SU-DHL-6 (cell line): ENCODE data around the gene SCN8A.

Source experiments
- EZH2phosphoT487 ChIP-seq: fragments of 200-600 bp; sonication (generic), shearing (Covaris generic); conservative IDR thresholded peaks from 2 replicates; pipeline ENCODE4 v1.6.1; 2018; ENCODE audit warnings: mild to moderate bottlenecking, antibody characterized with exemption, low read length, moderate library complexity, mixed read lengths
- TF ChIP-seq, protein P1 (sequence below): fragments of 200-600 bp; sonication (generic); IDR thresholded peaks from one replicate; pipeline ENCODE4 v1.5.1; 2017; ENCODE audit warnings: antibody characterized with exemption, mild to moderate bottlenecking, low read length, moderate library complexity; ENCODE audit not compliant: insufficient read depth, poor library complexity, severe bottlenecking

DNA sequence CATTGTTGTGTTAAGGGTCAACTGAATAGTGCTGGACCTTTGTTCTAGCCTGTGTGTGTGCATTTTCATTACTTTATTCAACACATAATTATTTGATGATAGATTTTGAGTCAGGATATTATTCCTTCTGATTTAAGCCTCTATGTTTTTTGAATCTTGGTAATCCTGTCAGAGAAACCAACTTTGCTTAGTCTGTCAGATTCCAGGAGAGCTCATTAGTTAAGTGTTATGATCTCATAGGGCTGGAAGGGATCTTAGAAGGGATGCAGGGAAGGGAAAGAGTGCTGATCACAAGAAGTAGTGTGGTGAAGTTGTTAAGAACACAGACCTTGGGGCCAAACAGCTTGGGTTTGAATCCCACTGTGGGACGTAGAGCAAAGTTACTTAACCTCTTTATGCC is 52.9 kb downstream of the SCN8A start:
- TF ChIP-seq, protein P1, sequence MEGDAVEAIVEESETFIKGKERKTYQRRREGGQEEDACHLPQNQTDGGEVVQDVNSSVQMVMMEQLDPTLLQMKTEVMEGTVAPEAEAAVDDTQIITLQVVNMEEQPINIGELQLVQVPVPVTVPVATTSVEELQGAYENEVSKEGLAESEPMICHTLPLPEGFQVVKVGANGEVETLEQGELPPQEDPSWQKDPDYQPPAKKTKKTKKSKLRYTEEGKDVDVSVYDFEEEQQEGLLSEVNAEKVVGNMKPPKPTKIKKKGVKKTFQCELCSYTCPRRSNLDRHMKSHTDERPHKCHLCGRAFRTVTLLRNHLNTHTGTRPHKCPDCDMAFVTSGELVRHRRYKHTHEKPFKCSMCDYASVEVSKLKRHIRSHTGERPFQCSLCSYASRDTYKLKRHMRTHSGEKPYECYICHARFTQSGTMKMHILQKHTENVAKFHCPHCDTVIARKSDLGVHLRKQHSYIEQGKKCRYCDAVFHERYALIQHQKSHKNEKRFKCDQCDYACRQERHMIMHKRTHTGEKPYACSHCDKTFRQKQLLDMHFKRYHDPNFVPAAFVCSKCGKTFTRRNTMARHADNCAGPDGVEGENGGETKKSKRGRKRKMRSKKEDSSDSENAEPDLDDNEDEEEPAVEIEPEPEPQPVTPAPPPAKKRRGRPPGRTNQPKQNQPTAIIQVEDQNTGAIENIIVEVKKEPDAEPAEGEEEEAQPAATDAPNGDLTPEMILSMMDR: no peak
- TF ChIP-seq EZH2phosphoT487: no peak
